GM21447 (cell line): Measurements from ENCODE around the gene ST6GALNAC1.

Experiments used
- ATAC-seq: cut with Tn5 transposase; IDR thresholded peaks from one replicate; pipeline ENCODE4 v1.9.1; 2021; ENCODE audit not compliant: unreplicated experiment

Gene ST6GALNAC1

DNA sequence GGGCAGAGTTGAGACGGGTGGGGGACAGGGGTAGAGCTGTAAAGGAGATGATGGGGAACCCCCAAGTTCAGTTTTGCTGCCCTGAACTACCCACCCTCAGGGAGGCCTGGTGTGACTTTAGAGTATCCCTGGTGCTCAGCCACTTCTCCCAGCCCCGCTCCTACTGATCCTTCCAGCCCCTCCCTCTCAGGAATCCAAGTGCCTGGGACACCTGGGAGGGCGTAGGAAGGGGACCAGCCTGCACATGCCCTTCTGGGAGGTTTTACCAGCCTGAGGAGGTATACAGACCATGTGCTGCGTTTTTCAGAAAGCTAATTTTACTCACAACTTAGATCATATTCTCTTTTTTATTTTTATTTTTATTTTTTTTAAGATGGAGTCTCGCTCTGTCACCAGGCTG is 62.0 kb downstream of the ST6GALNAC1 start:
- ATAC-seq: no peak

DNA sequence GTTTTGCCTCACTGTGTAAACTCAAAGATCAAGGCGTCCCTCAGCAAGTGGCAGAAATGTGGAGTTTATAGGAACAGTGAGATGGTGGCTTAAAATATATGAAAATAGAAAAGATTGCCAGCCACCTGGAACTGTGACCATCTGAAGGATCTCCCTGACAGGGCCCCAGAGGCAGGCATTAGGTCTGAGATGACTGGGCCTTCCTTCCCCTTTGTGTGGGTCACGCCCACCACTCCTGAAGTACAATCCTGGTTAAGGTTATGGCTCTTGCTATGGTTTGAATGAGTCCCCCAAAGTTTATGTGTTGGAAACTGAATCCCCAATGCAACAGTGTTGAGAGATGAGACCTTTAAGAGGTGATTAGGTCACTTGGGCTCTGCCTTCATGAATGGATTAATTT is 64.3 kb downstream of the ST6GALNAC1 start:
- ATAC-seq: no peak

- no peak for ATAC-seq
Observed at GRCh38 chr17:76578376-76578775, 65.2 kb downstream of the ST6GALNAC1 start.

DNA sequence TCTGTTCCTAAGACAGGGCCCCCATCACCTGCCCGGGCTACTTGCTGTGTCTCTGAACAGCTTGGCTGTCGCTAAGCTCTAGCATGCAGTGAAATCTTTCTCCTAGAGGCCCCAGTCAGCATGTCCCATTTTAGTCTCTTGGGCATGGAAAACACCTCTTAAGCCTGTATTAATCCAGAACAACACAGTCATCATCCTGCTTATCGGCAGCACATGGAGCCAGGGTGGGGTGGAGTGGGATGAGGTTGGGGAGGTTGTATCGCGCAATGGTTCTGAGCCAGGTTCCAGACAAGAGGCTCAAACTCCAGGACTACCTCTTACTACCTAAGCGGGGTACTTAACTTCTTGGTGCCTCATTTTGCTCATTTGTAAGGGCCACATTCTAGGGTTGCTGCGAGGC is 65.7 kb downstream of the ST6GALNAC1 start:
- no peak for ATAC-seq

DNA sequence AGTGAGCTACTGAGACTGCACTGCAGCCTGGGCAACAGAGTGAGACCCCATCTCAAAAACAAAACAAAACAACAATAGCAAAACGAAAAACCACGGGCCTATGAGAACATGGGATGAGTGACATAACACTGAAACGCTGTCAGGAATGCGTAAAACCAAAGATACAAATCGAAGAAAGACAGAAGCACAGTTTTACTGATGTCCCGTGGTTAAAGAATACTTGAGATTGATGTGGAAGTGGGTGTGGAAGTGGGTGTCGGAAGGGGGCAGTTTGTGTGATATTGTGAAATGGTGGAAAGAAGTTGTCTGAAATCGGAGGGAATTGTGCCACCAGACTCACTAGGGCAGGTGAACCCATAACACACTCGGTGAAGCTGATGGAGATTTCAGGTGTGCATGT is 67.4 kb downstream of the ST6GALNAC1 start:
- no peak for ATAC-seq

GRCh38 chr17:76575570-76575969 is 68.0 kb downstream of the ST6GALNAC1 start:
- ATAC-seq: no peak
